HCT116 (cell line): ENCODE data around the gene KRTAP3-3. TPM values are rescaled to one million over a fixed set of nuclear protein-coding genes. Genes with fewer than 3 reads are reported as not detected.

Experiments
- ATAC-seq: fragments of 200-7000 bp; cut with Tn5 transposase; 2 replicates; pipeline ENCODE4 v1.9.1; 2020; ENCODE audit warnings: mild to moderate bottlenecking, moderate library complexity
- BruUV-seq: library from RNA; stranded (reverse); fragments of 400-500 nt; replicated peaks from 2 replicates; lab custom pipeline; 2021; lab: Mats Ljungman, UMichigan
- CTCF ChIA-PET: fragments of 300-600 bp; sonication (Branson Sonifier 250); formaldehyde crosslinking; loops from one replicate; lab custom pipeline; 2021; ENCODE audit warnings: antibody characterized with exemption; lab: Charles Lee
- POLR2A ChIA-PET: fragments of 300-600, 350-600 bp; sonication (Branson Sonifier 250); formaldehyde crosslinking; loops from one replicate; lab custom pipeline; 2021; ENCODE audit warnings: antibody characterized with exemption; lab: Charles Lee
- RAD21 ChIA-PET, 2 experiments: fragments of 300-600 bp; sonication (Branson Sonifier 250); formaldehyde crosslinking; loops; one replicate each; lab custom pipeline; 2023; ENCODE audit warnings: low total read pairs in 2 of 2; ENCODE audit not compliant: uncharacterized antibody in 2 of 2, unreplicated experiment in 2 of 2, low non-redundant PET in 1 of 2; lab: Charles Lee
- DNase-seq: peaks from one replicate; pipeline ENCODE4 v3.0.0-alpha.2; 2010; ENCODE audit warnings: low read depth, low spot score
- H2AFZ ChIP-seq: fragments of 200-600 bp; shearing (Covaris generic), sonication (generic); 2 replicates; pipeline ENCODE4 v1.6.1; 2017; ENCODE audit warnings: low read depth, mixed run types, mixed read lengths, antibody characterized with exemption, low read length; ENCODE audit not compliant: poor library complexity, severe bottlenecking
- H3K27ac ChIP-seq: 2 replicates; pipeline ENCODE4 v1.5.1; 2012; ENCODE audit warnings: low read depth, low read length
- H3K27me3 ChIP-seq: fragments of 200-600 bp; sonication (generic); 2 replicates; pipeline ENCODE4 v1.6.1; 2016; ENCODE audit warnings: mixed run types, low read length, mixed read lengths; ENCODE audit not compliant: insufficient read depth
- H3K36me3 ChIP-seq, 2 experiments: fragments of 200-500 bp in 1 of 2; fragments of 200-600 bp in 1 of 2; sonication (Bioruptor generic) in 1 of 2; sonication (generic) in 1 of 2; 2 replicates each; pipeline versions ENCODE4 v1.5.1 to v1.6.1; 2014 to 2016; ENCODE audit warnings: low read length in 2 of 2, inconsistent platforms in 1 of 2, mixed read lengths in 1 of 2, mixed run types in 1 of 2; ENCODE audit not compliant: insufficient read depth in 2 of 2, control insufficient read depth in 1 of 2
- H3K4me1 ChIP-seq, 2 experiments: fragments of 200-600 bp in 1 of 2; sonication (generic) in 1 of 2; 2 replicates each; pipeline versions ENCODE4 v1.5.1 to v1.6.1; 2012 to 2017; ENCODE audit warnings: low read length in 2 of 2, inconsistent platforms in 1 of 2, mild to moderate bottlenecking in 1 of 2, mixed read lengths in 1 of 2, mixed run types in 1 of 2, moderate library complexity in 1 of 2; ENCODE audit not compliant: insufficient read depth in 2 of 2, control insufficient read depth in 1 of 2
- H3K4me2 ChIP-seq: fragments of 200-600 bp; sonication (generic); 2 replicates; pipeline ENCODE4 v1.6.1; 2017; ENCODE audit warnings: mixed run types, low read length, mixed read lengths
- H3K4me3 ChIP-seq, 2 experiments: fragments of 200-600 bp in 1 of 2; sonication (generic) in 1 of 2; replicated peaks in 1 of 2; 2 replicates each; pipeline ENCODE4 v1.5.1; 2011 to 2016; ENCODE audit warnings: low read length in 2 of 2, control low read depth in 1 of 2, low read depth in 1 of 2, mild to moderate bottlenecking in 1 of 2, mixed read lengths in 1 of 2, mixed run types in 1 of 2
- H3K79me2 ChIP-seq: fragments of 200-600 bp; sonication (generic); 2 replicates; pipeline ENCODE4 v1.6.1; 2017; ENCODE audit warnings: mild to moderate bottlenecking, mixed run types, low read length, moderate library complexity, mixed read lengths; ENCODE audit not compliant: insufficient read depth
- H3K9ac ChIP-seq: fragments of 200-600 bp; sonication (generic); 2 replicates; pipeline ENCODE4 v1.6.1; 2016; ENCODE audit warnings: low read length, mixed read lengths
- H3K9me2 ChIP-seq: fragments of 200-600 bp; sonication (generic), shearing (Covaris generic); 2 replicates; pipeline ENCODE4 v1.6.1; 2017; ENCODE audit warnings: mixed run types, mild to moderate bottlenecking, moderate library complexity; ENCODE audit not compliant: insufficient read depth
- H3K9me3 ChIP-seq, 2 experiments: fragments of 200-500 bp in 1 of 2; fragments of 200-600 bp in 1 of 2; sonication (Bioruptor generic) in 1 of 2; sonication (generic) in 1 of 2; 2 replicates each; pipeline ENCODE4 v1.6.1; 2014 to 2017; ENCODE audit warnings: low read length in 2 of 2, mixed read lengths in 2 of 2, inconsistent platforms in 1 of 2, low read depth in 1 of 2, mild to moderate bottlenecking in 1 of 2, mixed run types in 1 of 2, moderate library complexity in 1 of 2; ENCODE audit not compliant: control insufficient read depth in 1 of 2, insufficient read depth in 1 of 2
- H4K20me1 ChIP-seq: fragments of 200-600 bp; sonication (generic), shearing (Covaris generic); 2 replicates; pipeline ENCODE4 v1.6.1; 2017; ENCODE audit warnings: mixed run types, mild to moderate bottlenecking, moderate library complexity; ENCODE audit not compliant: insufficient read depth
- CBX3 ChIP-seq: IDR thresholded peaks from 2 replicates; pipeline ENCODE4 v1.6.1; 2012; ENCODE audit warnings: low read depth
- CEBPB ChIP-seq: IDR thresholded peaks from 2 replicates; pipeline ENCODE4 v1.6.1; 2012; ENCODE audit warnings: low read depth
- ELF1 ChIP-seq: IDR thresholded peaks from 2 replicates; pipeline ENCODE4 v1.6.1; 2012; ENCODE audit warnings: low read depth, borderline replicate concordance
- EZH2 ChIP-seq: fragments of 200-600 bp; sonication (generic); IDR thresholded peaks from 2 replicates; pipeline ENCODE4 v1.6.1; 2017; ENCODE audit warnings: antibody characterized with exemption, mixed run types
- EZH2phosphoT487 ChIP-seq: fragments of 200-600 bp; IDR thresholded peaks from 2 replicates; pipeline ENCODE4 v1.6.1; 2018; ENCODE audit warnings: antibody characterized with exemption, borderline replicate concordance
- JUND ChIP-seq: IDR thresholded peaks from 2 replicates; pipeline ENCODE4 v1.6.1; 2012
- MAX ChIP-seq: IDR thresholded peaks from 2 replicates; pipeline ENCODE4 v1.6.1; 2012
- POLR2A ChIP-seq: IDR thresholded peaks from 2 replicates; pipeline ENCODE4 v1.7.0; 2011; ENCODE audit warnings: borderline replicate concordance; ENCODE audit not compliant: insufficient read depth, insufficient read length; ENCODE audit errors: extremely low read depth
- POLR2AphosphoS5 ChIP-seq: IDR thresholded peaks from 2 replicates; pipeline ENCODE4 v1.6.1; 2011; ENCODE audit warnings: mild to moderate bottlenecking, low read depth, low read length, moderate library complexity
- RAD21 ChIP-seq: IDR thresholded peaks from 2 replicates; pipeline ENCODE4 v1.6.1; 2012; ENCODE audit warnings: low read depth, mild to moderate bottlenecking
- SIN3A ChIP-seq: IDR thresholded peaks from 2 replicates; pipeline ENCODE4 v1.6.1; 2012; ENCODE audit warnings: low read depth
- SP1 ChIP-seq: IDR thresholded peaks from 2 replicates; pipeline ENCODE4 v1.6.1; 2012; ENCODE audit warnings: low read depth
- SRF ChIP-seq: IDR thresholded peaks from 2 replicates; pipeline ENCODE4 v1.6.1; 2012; ENCODE audit warnings: low read depth
- TCF7L2 ChIP-seq: IDR thresholded peaks from 2 replicates; pipeline ENCODE4 v1.7.0; 2011; ENCODE audit warnings: borderline replicate concordance, inconsistent platforms; ENCODE audit not compliant: insufficient read depth, insufficient read length; ENCODE audit errors: extremely low read depth
- YY1 ChIP-seq: IDR thresholded peaks from 2 replicates; pipeline ENCODE4 v1.6.1; 2011; ENCODE audit warnings: low read length, low read depth, moderate library complexity, mild to moderate bottlenecking; ENCODE audit not compliant: insufficient replicate concordance; ENCODE audit errors: extremely low read depth
- ZFX ChIP-seq: fragments of 450-650 bp; IDR thresholded peaks from 2 replicates; pipeline ENCODE4 v1.6.1; 2017
- ZNF274 ChIP-seq: fragments of 200-500 bp; sonication (Bioruptor generic); IDR thresholded peaks from 2 replicates; pipeline ENCODE4 v1.6.1; 2014; ENCODE audit warnings: mild to moderate bottlenecking, low read depth, low read length, inconsistent platforms
- intact Hi-C: fragments of 100-400 bp; cut with micrococcal nuclease; formaldehyde crosslinking; loops from 2 replicates; pipeline ENCODE4 v1.10.0; 2022
- total RNA-seq: library from RNA; stranded (reverse); gene quantifications from one replicate; pipeline ENCODE4 v1.2.1, GENCODE V29; 2021; ENCODE audit not compliant: unreplicated experiment
- TF ChIP-seq, protein P1 (sequence below): IDR thresholded peaks from 2 replicates; pipeline ENCODE4 v1.6.1; 2011; ENCODE audit warnings: mild to moderate bottlenecking, low read length, moderate library complexity; ENCODE audit not compliant: insufficient replicate concordance; ENCODE audit errors: extremely low read depth
- TF ChIP-seq, protein P2 (sequence below): IDR thresholded peaks from 2 replicates; pipeline ENCODE4 v1.6.1; 2012; ENCODE audit warnings: low read depth
- TF ChIP-seq, protein P3 (sequence below), 3 experiments: fragments of 200-600 bp in 1 of 3; sonication (generic) in 1 of 3; IDR thresholded peaks in 2 of 3; conservative IDR thresholded peaks in 1 of 3; 2 replicates each; pipeline ENCODE4 v1.5.1; 2012 to 2017; ENCODE audit warnings: low read depth in 2 of 3, low read length in 2 of 3, antibody characterized with exemption in 1 of 3, borderline replicate concordance in 1 of 3, control low read depth in 1 of 3, mild to moderate bottlenecking in 1 of 3, mixed read lengths in 1 of 3, mixed run types in 1 of 3, moderate library complexity in 1 of 3; ENCODE audit not compliant: insufficient read depth in 1 of 3

Gene KRTAP3-3
- total RNA-seq, 1 experiment from 2014 or later, result not detected

GRCh38 chr17:40951011-40951622, 42.8 kb downstream of the KRTAP3-3 start:
- RAD21 ChIA-PET, result no interaction called here
- Histone ChIP-seq H2AFZ (no peak overlapping the region), H3K9me3 (no peaks in the 10 kb centered on the region), H3K9ac (peak overlapping the region; percentile 63), H3K4me3 (no peak overlapping the region), H3K27ac (peak overlapping the region; percentile 99), H3K9me2 (no peaks in the 10 kb centered on the region), H3K4me1 (peaks cover 74 to 98% of the 10 kb centered on the region in 2 experiments), H3K79me2 (no peaks in the 10 kb centered on the region), H3K4me2 (peak overlapping the region; percentile 55), H3K36me3 (no peaks in the 10 kb centered on the region), H4K20me1 (no peaks in the 10 kb centered on the region), H3K27me3 (no peaks in the 10 kb centered on the region)
- no TSS peak for BruUV-seq
- CTCF ChIA-PET, result no interaction called here
- POLR2A ChIA-PET, result interaction anchor here (1.0 kb wide), 1 partner anchor 577 kb away, joined by 3 read pairs; the partner anchor contains the start of gene KRT19
- intact Hi-C loops, result no loop called here
- DNase-seq (peak; percentile 97), ATAC-seq (peak; percentile 86)
- TF ChIP-seq CBX3 (peak; percentile 85), MAX (peak; percentile 32), ZNF274 (no peak), POLR2A (no peak), SIN3A (peak; percentile 78), YY1 (peak; percentile 46), JUND (peak; percentile 98), ELF1 (no peak; the same call in 1 of the 2 replicates), POLR2AphosphoS5 (peak; percentile 43; the same call in 1 of the 2 replicates), CEBPB (peak; percentile 92), RAD21 (peak; percentile 44; the same call in 1 of the 2 replicates), TCF7L2 (peak; percentile 99), ZFX (no peak), EZH2phosphoT487 (no peak), SRF (peak; percentile 78), SP1 (peak; percentile 99), EZH2 (no peak)
- TF ChIP-seq, protein P1, sequence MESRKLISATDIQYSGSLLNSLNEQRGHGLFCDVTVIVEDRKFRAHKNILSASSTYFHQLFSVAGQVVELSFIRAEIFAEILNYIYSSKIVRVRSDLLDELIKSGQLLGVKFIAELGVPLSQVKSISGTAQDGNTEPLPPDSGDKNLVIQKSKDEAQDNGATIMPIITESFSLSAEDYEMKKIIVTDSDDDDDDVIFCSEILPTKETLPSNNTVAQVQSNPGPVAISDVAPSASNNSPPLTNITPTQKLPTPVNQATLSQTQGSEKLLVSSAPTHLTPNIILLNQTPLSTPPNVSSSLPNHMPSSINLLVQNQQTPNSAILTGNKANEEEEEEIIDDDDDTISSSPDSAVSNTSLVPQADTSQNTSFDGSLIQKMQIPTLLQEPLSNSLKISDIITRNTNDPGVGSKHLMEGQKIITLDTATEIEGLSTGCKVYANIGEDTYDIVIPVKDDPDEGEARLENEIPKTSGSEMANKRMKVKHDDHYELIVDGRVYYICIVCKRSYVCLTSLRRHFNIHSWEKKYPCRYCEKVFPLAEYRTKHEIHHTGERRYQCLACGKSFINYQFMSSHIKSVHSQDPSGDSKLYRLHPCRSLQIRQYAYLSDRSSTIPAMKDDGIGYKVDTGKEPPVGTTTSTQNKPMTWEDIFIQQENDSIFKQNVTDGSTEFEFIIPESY, result peak; percentile 32
- TF ChIP-seq, protein P2, sequence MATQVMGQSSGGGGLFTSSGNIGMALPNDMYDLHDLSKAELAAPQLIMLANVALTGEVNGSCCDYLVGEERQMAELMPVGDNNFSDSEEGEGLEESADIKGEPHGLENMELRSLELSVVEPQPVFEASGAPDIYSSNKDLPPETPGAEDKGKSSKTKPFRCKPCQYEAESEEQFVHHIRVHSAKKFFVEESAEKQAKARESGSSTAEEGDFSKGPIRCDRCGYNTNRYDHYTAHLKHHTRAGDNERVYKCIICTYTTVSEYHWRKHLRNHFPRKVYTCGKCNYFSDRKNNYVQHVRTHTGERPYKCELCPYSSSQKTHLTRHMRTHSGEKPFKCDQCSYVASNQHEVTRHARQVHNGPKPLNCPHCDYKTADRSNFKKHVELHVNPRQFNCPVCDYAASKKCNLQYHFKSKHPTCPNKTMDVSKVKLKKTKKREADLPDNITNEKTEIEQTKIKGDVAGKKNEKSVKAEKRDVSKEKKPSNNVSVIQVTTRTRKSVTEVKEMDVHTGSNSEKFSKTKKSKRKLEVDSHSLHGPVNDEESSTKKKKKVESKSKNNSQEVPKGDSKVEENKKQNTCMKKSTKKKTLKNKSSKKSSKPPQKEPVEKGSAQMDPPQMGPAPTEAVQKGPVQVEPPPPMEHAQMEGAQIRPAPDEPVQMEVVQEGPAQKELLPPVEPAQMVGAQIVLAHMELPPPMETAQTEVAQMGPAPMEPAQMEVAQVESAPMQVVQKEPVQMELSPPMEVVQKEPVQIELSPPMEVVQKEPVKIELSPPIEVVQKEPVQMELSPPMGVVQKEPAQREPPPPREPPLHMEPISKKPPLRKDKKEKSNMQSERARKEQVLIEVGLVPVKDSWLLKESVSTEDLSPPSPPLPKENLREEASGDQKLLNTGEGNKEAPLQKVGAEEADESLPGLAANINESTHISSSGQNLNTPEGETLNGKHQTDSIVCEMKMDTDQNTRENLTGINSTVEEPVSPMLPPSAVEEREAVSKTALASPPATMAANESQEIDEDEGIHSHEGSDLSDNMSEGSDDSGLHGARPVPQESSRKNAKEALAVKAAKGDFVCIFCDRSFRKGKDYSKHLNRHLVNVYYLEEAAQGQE, result no peak
- TF ChIP-seq, protein P3, sequence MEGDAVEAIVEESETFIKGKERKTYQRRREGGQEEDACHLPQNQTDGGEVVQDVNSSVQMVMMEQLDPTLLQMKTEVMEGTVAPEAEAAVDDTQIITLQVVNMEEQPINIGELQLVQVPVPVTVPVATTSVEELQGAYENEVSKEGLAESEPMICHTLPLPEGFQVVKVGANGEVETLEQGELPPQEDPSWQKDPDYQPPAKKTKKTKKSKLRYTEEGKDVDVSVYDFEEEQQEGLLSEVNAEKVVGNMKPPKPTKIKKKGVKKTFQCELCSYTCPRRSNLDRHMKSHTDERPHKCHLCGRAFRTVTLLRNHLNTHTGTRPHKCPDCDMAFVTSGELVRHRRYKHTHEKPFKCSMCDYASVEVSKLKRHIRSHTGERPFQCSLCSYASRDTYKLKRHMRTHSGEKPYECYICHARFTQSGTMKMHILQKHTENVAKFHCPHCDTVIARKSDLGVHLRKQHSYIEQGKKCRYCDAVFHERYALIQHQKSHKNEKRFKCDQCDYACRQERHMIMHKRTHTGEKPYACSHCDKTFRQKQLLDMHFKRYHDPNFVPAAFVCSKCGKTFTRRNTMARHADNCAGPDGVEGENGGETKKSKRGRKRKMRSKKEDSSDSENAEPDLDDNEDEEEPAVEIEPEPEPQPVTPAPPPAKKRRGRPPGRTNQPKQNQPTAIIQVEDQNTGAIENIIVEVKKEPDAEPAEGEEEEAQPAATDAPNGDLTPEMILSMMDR (IDR thresholded peaks at IDR 0.05 in 2 of 3, conservative IDR thresholded peaks at IDR 0.05 in 1 of 3; ENCODE audit: borderline replicate concordance in 1 of 3, insufficient read depth in 1 of 3, low read depth in 2 of 3, low read length in 2 of 3), result no peak
